Body of pancreas (tissue), 4 donors: ENCODE measurements around the gene IL36G. TPM values are rescaled to one million over a fixed set of nuclear protein-coding genes. Genes with fewer than 3 reads are reported as not detected.

Source experiments
- ATAC-seq: fragments of 150-250 bp; one replicate; pipeline ENCODE4 v1.9.1; 2016
- DNase-seq, 4 donors: peaks; one replicate each; pipeline ENCODE4 v3.0.0-alpha.2; 2019
- H3K27ac ChIP-seq, 4 donors: fragments of 200-600 bp; sonication (generic); 1 replicate in 3 of 4; 2 replicates in 1 of 4; pipeline versions ENCODE4 v1.5.1 to v1.6.1; 2016 to 2019; ENCODE audit warnings: mild to moderate bottlenecking in 1 of 4, mixed read lengths in 1 of 4, moderate library complexity in 1 of 4
- H3K27me3 ChIP-seq, 2 donors: fragments of 200-600 bp; sonication (generic); one replicate each; pipeline ENCODE4 v1.6.0; 2016; ENCODE audit warnings: mild to moderate bottlenecking in 1 of 2
- H3K36me3 ChIP-seq, 2 donors: fragments of 200-600 bp; sonication (generic); replicated peaks in 1 of 2; 2 replicates each; pipeline ENCODE4 v1.5.1; 2016; ENCODE audit warnings: low read depth in 2 of 2; ENCODE audit not compliant: insufficient read depth in 1 of 2
- H3K4me1 ChIP-seq: fragments of 200-600 bp; sonication (generic); one replicate; pipeline ENCODE4 v1.6.0; 2016
- H3K4me3 ChIP-seq, 2 donors: fragments of 200-600 bp; sonication (generic); 1 replicate in 1 of 2; 2 replicates in 1 of 2; pipeline ENCODE4 v1.5.1; 2016 to 2019
- H3K9me3 ChIP-seq, 3 donors: fragments of 200-600 bp; sonication (generic); 1 replicate in 2 of 3; 2 replicates in 1 of 3; pipeline ENCODE4 v1.5.1; 2016
- POLR2A ChIP-seq, 3 donors: fragments of 450-650 bp; IDR thresholded peaks; one replicate each; pipeline ENCODE4 v1.6.1; 2016; ENCODE audit warnings: antibody characterized with exemption in 3 of 3, mild to moderate bottlenecking in 2 of 3
- WGBS, 2 donors: methylation state at CpG; one replicate each; pipeline ENCODE4 v1.1.5; 2017; 5-methylcytosine and 5-hydroxymethylcytosine counted together
- intact Hi-C: fragments of 100-400 bp; cut with DNase I; formaldehyde crosslinking; loops from one replicate; pipeline ENCODE4 v1.15.1; 2023
- small RNA-seq: library from RNA; depleted of rRNA; stranded (forward); fragments of <200 nt; gene quantifications from one replicate; pipeline ENCODE3, GENCODE V24; 2016
- total RNA-seq, 2 donors: library from RNA; depleted of rRNA; stranded (reverse); fragments of >200 nt; gene quantifications; one replicate each; pipeline ENCODE4 v1.1.0, GENCODE V29; 2016
- TF ChIP-seq, protein P1 (sequence below), 7 experiments: fragments of 450-650 bp in 4 of 7; fragments of 200-600 bp in 3 of 7; sonication (generic) in 3 of 7; IDR thresholded peaks; one replicate each; pipeline ENCODE4 v1.5.1; 2016 to 2019; ENCODE audit warnings: antibody characterized with exemption in 7 of 7

IL36G gene
- total RNA-seq, 2 donors from 2014 or later = not detected

DNA sequence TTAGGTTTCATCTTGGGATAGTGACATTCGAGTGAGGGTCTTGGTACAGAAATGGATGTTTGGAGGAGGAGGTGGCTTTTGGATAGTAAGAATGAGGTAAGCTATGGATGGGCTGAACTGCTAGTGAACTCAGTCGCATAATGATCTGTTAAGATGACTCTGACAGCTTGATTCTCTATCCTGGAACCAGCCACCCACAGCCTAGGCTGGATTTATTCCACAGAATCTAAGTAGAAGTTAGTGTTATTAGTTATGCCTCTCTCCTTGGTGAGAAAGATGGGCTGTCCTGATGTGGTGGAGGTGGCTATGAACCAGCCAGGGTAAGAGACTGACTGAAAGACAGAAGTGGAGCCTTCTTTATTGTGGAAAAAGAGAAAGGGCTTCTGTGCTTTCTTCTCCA lies 49.9 kb downstream of the IL36G start:
- intact Hi-C loops = no loop called here
- H3K4me3 ChIP-seq = no peak overlapping the region
- no peaks in the 10 kb centered on the region for H3K36me3 ChIP-seq
- no peak for DNase-seq
- no peak for ATAC-seq
- 39 to 55% methylated on average over 2 of the region's 2 CpGs for WGBS, 2 donors
- TF ChIP-seq, protein P1, sequence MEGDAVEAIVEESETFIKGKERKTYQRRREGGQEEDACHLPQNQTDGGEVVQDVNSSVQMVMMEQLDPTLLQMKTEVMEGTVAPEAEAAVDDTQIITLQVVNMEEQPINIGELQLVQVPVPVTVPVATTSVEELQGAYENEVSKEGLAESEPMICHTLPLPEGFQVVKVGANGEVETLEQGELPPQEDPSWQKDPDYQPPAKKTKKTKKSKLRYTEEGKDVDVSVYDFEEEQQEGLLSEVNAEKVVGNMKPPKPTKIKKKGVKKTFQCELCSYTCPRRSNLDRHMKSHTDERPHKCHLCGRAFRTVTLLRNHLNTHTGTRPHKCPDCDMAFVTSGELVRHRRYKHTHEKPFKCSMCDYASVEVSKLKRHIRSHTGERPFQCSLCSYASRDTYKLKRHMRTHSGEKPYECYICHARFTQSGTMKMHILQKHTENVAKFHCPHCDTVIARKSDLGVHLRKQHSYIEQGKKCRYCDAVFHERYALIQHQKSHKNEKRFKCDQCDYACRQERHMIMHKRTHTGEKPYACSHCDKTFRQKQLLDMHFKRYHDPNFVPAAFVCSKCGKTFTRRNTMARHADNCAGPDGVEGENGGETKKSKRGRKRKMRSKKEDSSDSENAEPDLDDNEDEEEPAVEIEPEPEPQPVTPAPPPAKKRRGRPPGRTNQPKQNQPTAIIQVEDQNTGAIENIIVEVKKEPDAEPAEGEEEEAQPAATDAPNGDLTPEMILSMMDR (IDR thresholded peaks at IDR 0.05) = no peak
- no peak for TF ChIP-seq POLR2A (IDR thresholded peaks at IDR 0.05)
- H3K4me1 ChIP-seq = no peaks in the 10 kb centered on the region
- no peaks in the 10 kb centered on the region for H3K9me3 ChIP-seq
- H3K27ac ChIP-seq = no peak overlapping the region
- no peaks in the 10 kb centered on the region for H3K27me3 ChIP-seq

DNA sequence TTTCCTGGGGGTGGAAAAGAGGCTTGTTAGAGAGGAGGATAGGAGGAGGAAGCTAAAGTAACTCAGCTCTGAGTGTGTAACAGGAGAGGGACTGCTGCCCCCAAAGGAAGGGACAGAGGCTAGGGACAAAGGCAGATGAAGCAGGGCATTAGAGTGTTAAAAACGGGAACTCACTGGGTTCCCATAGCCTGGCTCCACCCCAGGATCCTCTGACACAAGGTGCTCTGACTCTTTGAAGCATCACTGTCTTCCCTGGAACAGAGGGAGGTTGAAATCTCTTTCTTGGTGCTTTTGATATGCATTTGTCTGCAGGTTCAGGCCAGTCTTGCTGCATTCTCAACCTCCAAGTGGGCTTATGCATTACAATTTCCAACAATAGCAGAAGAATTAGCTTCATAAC lies 50.3 kb downstream of the IL36G start:
- no peaks in the 10 kb centered on the region for H3K4me1 ChIP-seq
- no peaks in the 10 kb centered on the region for H3K36me3 ChIP-seq
- intact Hi-C loops = no loop called here
- WGBS, 2 donors = 16 to 21% methylated on average over 1 of the region's 1 CpG
- H3K27me3 ChIP-seq = no peaks in the 10 kb centered on the region
- DNase-seq (no peak), ATAC-seq (no peak)
- TF ChIP-seq POLR2A (IDR thresholded peaks at IDR 0.05) = no peak
- TF ChIP-seq, protein P1 (IDR thresholded peaks at IDR 0.05) = no peak
- no peaks in the 10 kb centered on the region for H3K9me3 ChIP-seq
- no peak overlapping the region for H3K27ac ChIP-seq
- H3K4me3 ChIP-seq = no peak overlapping the region

DNA sequence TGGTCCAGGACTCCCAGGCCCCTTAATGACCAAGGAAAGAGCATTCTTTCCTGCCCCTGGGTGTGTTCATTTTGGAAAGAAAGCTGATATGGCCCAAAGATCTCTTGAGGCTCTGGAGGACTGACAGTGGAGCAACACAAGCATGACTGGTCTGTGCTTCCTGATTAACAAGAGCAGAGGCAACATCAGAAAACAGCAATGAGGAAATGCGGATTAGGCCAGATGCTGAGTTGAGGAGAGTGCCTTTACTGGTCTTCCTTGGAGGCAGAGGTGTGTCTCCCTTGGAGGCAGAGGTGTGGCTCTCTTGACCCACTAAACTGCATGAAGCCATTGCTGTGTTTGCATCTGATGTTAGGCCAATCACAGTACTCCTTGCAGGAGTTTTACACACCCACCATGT lies 54.9 kb downstream of the IL36G start:
- 86 to 92% methylated on average over 1 of the region's 1 CpG for WGBS, 2 donors
- Histone ChIP-seq H3K27me3 (no peaks in the 10 kb centered on the region), H3K4me1 (no peaks in the 10 kb centered on the region), H3K4me3 (no peak overlapping the region), H3K9me3 (no peaks in the 10 kb centered on the region), H3K27ac (no peak overlapping the region), H3K36me3 (no peaks in the 10 kb centered on the region)
- DNase-seq = no peak
- intact Hi-C loops = no loop called here
- no peak for ATAC-seq
- TF ChIP-seq POLR2A (IDR thresholded peaks at IDR 0.05) = no peak
- TF ChIP-seq, protein P1 (IDR thresholded peaks at IDR 0.05) = no peak

DNA sequence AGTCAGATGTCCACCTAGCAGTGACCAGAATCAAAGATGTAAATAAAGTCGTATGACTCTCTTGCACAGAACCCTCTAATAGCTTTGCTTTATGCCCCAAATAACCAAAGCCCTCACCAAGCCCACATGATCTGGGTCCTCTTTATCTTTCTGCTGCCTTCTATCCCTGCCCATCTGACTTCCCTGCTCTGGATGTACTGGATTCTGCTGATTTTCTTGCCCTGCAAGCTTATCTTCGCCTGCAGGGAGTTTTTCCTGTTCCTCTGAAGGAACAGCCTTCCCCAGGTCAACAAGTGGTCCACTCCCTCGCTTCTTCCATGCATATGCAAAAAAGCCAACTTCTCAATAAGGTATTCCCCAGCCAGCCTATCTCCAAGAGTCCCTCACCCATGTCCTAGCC lies 56.2 kb downstream of the IL36G start:
- no peaks in the 10 kb centered on the region for H3K36me3 ChIP-seq
- TF ChIP-seq, protein P1 (IDR thresholded peaks at IDR 0.05) = no peak
- no peak for TF ChIP-seq POLR2A (IDR thresholded peaks at IDR 0.05)
- 86 to 91% methylated on average over 3 of the region's 3 CpGs for WGBS, 2 donors
- intact Hi-C loops = no loop called here
- ATAC-seq = no peak
- H3K27me3 ChIP-seq = no peaks in the 10 kb centered on the region
- DNase-seq = no peak
- H3K4me3 ChIP-seq = no peak overlapping the region
- H3K27ac ChIP-seq = no peak overlapping the region
- H3K9me3 ChIP-seq = no peaks in the 10 kb centered on the region
- H3K4me1 ChIP-seq = peaks cover 2% of the 10 kb centered on the region

Small RNAs within 50 kb of the gene (small RNA-seq; reads per million reads assigned to genes)
- not detected for gene HMGN2P23

Other genes starting within 250 kb of the IL36G start
- under 1 TPM in 1 of 2 donors, not detected in 1; under 0.01 TPM for gene CKAP2L, start 213.4 kb upstream of the IL36G start, total RNA-seq
- gene IL1A, start 193.5 kb upstream of the IL36G start, total RNA-seq = not detected
- 1 to 10 TPM; 1.3 to 2.6 TPM for gene IL1B, start 141.2 kb upstream of the IL36G start, total RNA-seq
- not detected for gene IL37, start 66.8 kb upstream of the IL36G start, total RNA-seq
- not detected for gene IL36A, start 27.5 kb downstream of the IL36G start, total RNA-seq
- gene IL36B, start 74.9 kb downstream of the IL36G start, total RNA-seq = not detected
- not detected for gene IL36RN, start 81.2 kb downstream of the IL36G start, total RNA-seq
- not detected for gene IL1F10, start 90.0 kb downstream of the IL36G start, total RNA-seq
- under 1 TPM in 1 of 2 donors, not detected in 1; 0.78 TPM for gene IL1RN, start 149.6 kb downstream of the IL36G start, total RNA-seq
- gene PSD4, start 196.0 kb downstream of the IL36G start, total RNA-seq = 10 to 100 TPM; 40.5 to 83.4 TPM